ENCODE measurements around the gene SMTNL2. TPM values are rescaled to one million over a fixed set of nuclear protein-coding genes. Genes with fewer than 3 reads are reported as not detected.

Gene SMTNL2
- 22.0 TPM for total RNA-seq (ENCODE audit: unreplicated experiment)
- long read RNA-seq, partial matches to known transcripts = 3 of 20 reads
- long read RNA-seq, other reads (novel, unspliced or antisense) = 15 of 20 reads

GRCh38 chr17:4584101-4584916 is at the start of gene SMTNL2:
Gene SMTNL2, plus strand, starts transcription at chr17:4584529. Its CDS starts 77 bp downstream, at chr17:4584606.
- H3K4me1 Mint-ChIP-seq (ENCODE audit: low read depth, unreplicated experiment) = peaks cover 38% of the 10 kb centered on the region
- H3K27ac Mint-ChIP-seq (ENCODE audit: unreplicated experiment) = peak within 1 kb of the TSS; percentile 92
- peak within 1 kb of the TSS; percentile 92 for H3K4me3 Mint-ChIP-seq (ENCODE audit: unreplicated experiment)
- H3K27me3 Mint-ChIP-seq (ENCODE audit: unreplicated experiment) = peaks cover 24% of the 10 kb centered on the region
- peaks cover 15% of the 10 kb centered on the region for H3K9me3 Mint-ChIP-seq (ENCODE audit: unreplicated experiment)
- H3K36me3 Mint-ChIP-seq (ENCODE audit: unreplicated experiment) = no peaks in the 10 kb centered on the region
- DNase-seq = peak; percentile 84
- peak; percentile 14 for TF ChIP-seq CTCF (IDR thresholded peaks at IDR 0.05; ENCODE audit: partially characterized antibody, unreplicated experiment)

- DNase-seq = no peak
- Mint-ChIP-seq H3K4me1 (ENCODE audit: low read depth, unreplicated experiment) (peaks cover 3% of the 10 kb centered on the region), H3K9me3 (ENCODE audit: unreplicated experiment) (peaks cover 6% of the 10 kb centered on the region), H3K27ac (ENCODE audit: unreplicated experiment) (no peak overlapping the region), H3K4me3 (ENCODE audit: unreplicated experiment) (no peak overlapping the region), H3K27me3 (ENCODE audit: unreplicated experiment) (peaks cover 7% of the 10 kb centered on the region), H3K36me3 (ENCODE audit: unreplicated experiment) (peaks cover 5% of the 10 kb centered on the region)
- TF ChIP-seq CTCF (IDR thresholded peaks at IDR 0.05; ENCODE audit: partially characterized antibody, unreplicated experiment) = no peak
These were observed 49.2 kb upstream of the SMTNL2 start for GRCh38 chr17:4534928-4535666.

- Mint-ChIP-seq H3K27ac (ENCODE audit: unreplicated experiment) (no peak overlapping the region), H3K4me1 (ENCODE audit: low read depth, unreplicated experiment) (peaks cover 3% of the 10 kb centered on the region), H3K4me3 (ENCODE audit: unreplicated experiment) (no peak overlapping the region), H3K27me3 (ENCODE audit: unreplicated experiment) (peaks cover 7% of the 10 kb centered on the region), H3K9me3 (ENCODE audit: unreplicated experiment) (peaks cover 4% of the 10 kb centered on the region), H3K36me3 (ENCODE audit: unreplicated experiment) (peaks cover 5% of the 10 kb centered on the region)
- no peak for TF ChIP-seq CTCF (IDR thresholded peaks at IDR 0.05; ENCODE audit: partially characterized antibody, unreplicated experiment)
- DNase-seq = peak; percentile 24
These were observed 48.6 kb upstream of the SMTNL2 start for GRCh38 chr17:4535667-4536258.

- Mint-ChIP-seq H3K9me3 (ENCODE audit: unreplicated experiment) (peaks cover 4% of the 10 kb centered on the region), H3K27me3 (ENCODE audit: unreplicated experiment) (peaks cover 7% of the 10 kb centered on the region), H3K4me1 (ENCODE audit: low read depth, unreplicated experiment) (peaks cover 3% of the 10 kb centered on the region), H3K4me3 (ENCODE audit: unreplicated experiment) (no peak overlapping the region), H3K27ac (ENCODE audit: unreplicated experiment) (no peak overlapping the region), H3K36me3 (ENCODE audit: unreplicated experiment) (peaks cover 5% of the 10 kb centered on the region)
- DNase-seq = peak; percentile 32
- TF ChIP-seq CTCF (IDR thresholded peaks at IDR 0.05; ENCODE audit: partially characterized antibody, unreplicated experiment) = no peak
These were observed 48.0 kb upstream of the SMTNL2 start for GRCh38 chr17:4536259-4536741.
